CD4-positive, alpha-beta T cell (primary cell): ENCODE results near the gene PRKG1. TPM values are rescaled to one million over a fixed set of nuclear protein-coding genes. Genes with fewer than 3 reads are reported as not detected.
"Not testable (repeated sequence)": the region's sequence is repeated elsewhere in the genome, so short reads cannot be mapped to it uniquely, and the experiment has no call there.

Experiments
- ATAC-seq: fragments of 200-7000 bp; cut with Tn5 transposase; one replicate; pipeline ENCODE4 v1.10.0; 2022; ENCODE audit warnings: mild to moderate bottlenecking; ENCODE audit not compliant: poor library complexity
- CTCF ChIA-PET: fragments of 350-600 bp; sonication (Branson Sonifier 250); formaldehyde crosslinking; loops from one replicate; lab custom pipeline; 2021; ENCODE audit warnings: antibody characterized with exemption, inconsistent platforms; lab: Charles Lee
- POLR2A ChIA-PET: fragments of 350-600 bp; sonication (Branson Sonifier 250); formaldehyde crosslinking; loops from one replicate; lab custom pipeline; 2021; ENCODE audit warnings: antibody characterized with exemption, inconsistent platforms; lab: Charles Lee
- DNase-seq, 14 experiments: peaks; one replicate each; pipeline ENCODE4 v3.0.0-alpha.2; 2013 to 2020; ENCODE audit warnings: mixed read lengths in 2 of 14
- H3K27ac ChIP-seq, 2 donors: one replicate each; pipeline versions ENCODE4 v1.5.1 to v1.7.0; 2013; ENCODE audit warnings: low read length in 2 of 2, low read depth in 1 of 2, mild to moderate bottlenecking in 1 of 2
- H3K27me3 ChIP-seq, 2 experiments: 1 replicate in 1 of 2; 2 replicates in 1 of 2; pipeline versions ENCODE4 v1.6.1 to v1.7.0; 2013; ENCODE audit warnings: low read length in 2 of 2, control low read depth in 1 of 2, mild to moderate bottlenecking in 1 of 2, moderate library complexity in 1 of 2; ENCODE audit not compliant: insufficient read depth in 2 of 2, control insufficient read depth in 1 of 2
- H3K36me3 ChIP-seq: one replicate; pipeline ENCODE4 v1.6.1; 2013; ENCODE audit warnings: low read length, control low read depth; ENCODE audit not compliant: insufficient read depth
- H3K4me1 ChIP-seq: one replicate; pipeline ENCODE4 v1.6.1; 2013; ENCODE audit warnings: low read length, control low read depth; ENCODE audit not compliant: insufficient read depth
- H3K4me3 ChIP-seq: one replicate; pipeline ENCODE4 v1.5.1; 2013; ENCODE audit warnings: mild to moderate bottlenecking, low read length, moderate library complexity
- H3K9me3 ChIP-seq, 2 experiments: 1 replicate in 1 of 2; 2 replicates in 1 of 2; pipeline versions ENCODE4 v1.6.1 to v1.7.0; 2013; ENCODE audit warnings: low read length in 2 of 2, mild to moderate bottlenecking in 2 of 2, control low read depth in 1 of 2, moderate library complexity in 1 of 2; ENCODE audit not compliant: control insufficient read depth in 1 of 2, insufficient read depth in 1 of 2
- H3K27ac Mint-ChIP-seq: one replicate; pipeline ENCODE4 v1.8.0; 2020; ENCODE audit warnings: mixed read lengths
- H3K27me3 Mint-ChIP-seq: one replicate; pipeline ENCODE4 v1.8.0; 2021; ENCODE audit warnings: mixed read lengths
- H3K36me3 Mint-ChIP-seq: one replicate; pipeline ENCODE4 v1.8.0; 2021; ENCODE audit warnings: low read depth, mixed read lengths
- H3K4me1 Mint-ChIP-seq: one replicate; pipeline ENCODE4 v1.8.0; 2021; ENCODE audit warnings: low read depth, mixed read lengths
- H3K4me3 Mint-ChIP-seq: one replicate; pipeline ENCODE4 v1.8.0; 2020; ENCODE audit warnings: mild to moderate bottlenecking, mixed read lengths
- H3K9me3 Mint-ChIP-seq: one replicate; pipeline ENCODE4 v1.8.0; 2020; ENCODE audit warnings: mixed read lengths
- intact Hi-C, 2 experiments: fragments of 100-400 bp; cut with DNase I in 1 of 2; cut with micrococcal nuclease in 1 of 2; formaldehyde crosslinking; loops; one replicate each; pipeline versions ENCODE4 v1.15.1 to v1.9.0; 2023 to 2025; cut with DNase I, micrococcal nuclease
- total RNA-seq, 174 experiments: library from RNA in 2 of 174; stranded (reverse) in 2 of 174; gene quantifications; one replicate each; pipeline ENCODE4 v1.2.3 and lab custom pipeline; 2021 to 2026
- TF ChIP-seq, protein P1 (sequence below): fragments of 200-600 bp; IDR thresholded peaks from one replicate; pipeline ENCODE4 v1.8.0; 2022; ENCODE audit warnings: antibody characterized with exemption, mild to moderate bottlenecking

The PRKG1 gene
- total RNA-seq, 2 experiments from 2014 or later, result 0.31 TPM; not detected in 1

DNA sequence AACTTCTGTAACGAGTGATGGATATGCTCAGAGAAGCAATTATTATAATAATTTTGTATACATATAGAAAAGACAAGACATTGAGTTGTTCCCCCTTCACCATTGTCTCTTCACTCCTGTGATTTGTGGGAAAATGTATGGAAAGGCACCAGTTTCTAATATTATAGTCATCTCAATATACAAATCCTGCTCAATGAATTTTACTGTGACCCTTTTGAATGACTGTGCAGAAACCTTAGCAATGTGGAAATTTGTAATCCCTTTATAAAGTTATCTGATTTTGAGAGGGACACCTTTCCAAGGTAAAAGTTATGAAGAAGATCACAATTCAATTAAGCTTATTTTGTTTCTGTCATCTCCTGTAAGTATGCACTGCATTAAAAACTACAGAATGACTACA is 1165.5 kb downstream of the PRKG1 start:
- H3K9me3 ChIP-seq, result no peaks in the 10 kb centered on the region
- Mint-ChIP-seq H3K9me3 (no peaks in the 10 kb centered on the region), H3K4me1 (no peaks in the 10 kb centered on the region), H3K27ac (no peak overlapping the region), H3K27me3 (no peaks in the 10 kb centered on the region), H3K4me3 (no peak overlapping the region), H3K36me3 (no peaks in the 10 kb centered on the region)
- ChIA-PET POLR2A (no interaction called here), CTCF (no interaction called here)
- intact Hi-C loops, result no loop called here
- no peak for ATAC-seq
- no peaks in the 10 kb centered on the region for H3K4me1 ChIP-seq
- no peaks in the 10 kb centered on the region for H3K36me3 ChIP-seq
- TF ChIP-seq, protein P1, sequence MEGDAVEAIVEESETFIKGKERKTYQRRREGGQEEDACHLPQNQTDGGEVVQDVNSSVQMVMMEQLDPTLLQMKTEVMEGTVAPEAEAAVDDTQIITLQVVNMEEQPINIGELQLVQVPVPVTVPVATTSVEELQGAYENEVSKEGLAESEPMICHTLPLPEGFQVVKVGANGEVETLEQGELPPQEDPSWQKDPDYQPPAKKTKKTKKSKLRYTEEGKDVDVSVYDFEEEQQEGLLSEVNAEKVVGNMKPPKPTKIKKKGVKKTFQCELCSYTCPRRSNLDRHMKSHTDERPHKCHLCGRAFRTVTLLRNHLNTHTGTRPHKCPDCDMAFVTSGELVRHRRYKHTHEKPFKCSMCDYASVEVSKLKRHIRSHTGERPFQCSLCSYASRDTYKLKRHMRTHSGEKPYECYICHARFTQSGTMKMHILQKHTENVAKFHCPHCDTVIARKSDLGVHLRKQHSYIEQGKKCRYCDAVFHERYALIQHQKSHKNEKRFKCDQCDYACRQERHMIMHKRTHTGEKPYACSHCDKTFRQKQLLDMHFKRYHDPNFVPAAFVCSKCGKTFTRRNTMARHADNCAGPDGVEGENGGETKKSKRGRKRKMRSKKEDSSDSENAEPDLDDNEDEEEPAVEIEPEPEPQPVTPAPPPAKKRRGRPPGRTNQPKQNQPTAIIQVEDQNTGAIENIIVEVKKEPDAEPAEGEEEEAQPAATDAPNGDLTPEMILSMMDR, result no peak
- H3K27ac ChIP-seq, result no peak overlapping the region
- H3K27me3 ChIP-seq, result no peaks in the 10 kb centered on the region
- no peak overlapping the region for H3K4me3 ChIP-seq
- no peak for DNase-seq

DNA sequence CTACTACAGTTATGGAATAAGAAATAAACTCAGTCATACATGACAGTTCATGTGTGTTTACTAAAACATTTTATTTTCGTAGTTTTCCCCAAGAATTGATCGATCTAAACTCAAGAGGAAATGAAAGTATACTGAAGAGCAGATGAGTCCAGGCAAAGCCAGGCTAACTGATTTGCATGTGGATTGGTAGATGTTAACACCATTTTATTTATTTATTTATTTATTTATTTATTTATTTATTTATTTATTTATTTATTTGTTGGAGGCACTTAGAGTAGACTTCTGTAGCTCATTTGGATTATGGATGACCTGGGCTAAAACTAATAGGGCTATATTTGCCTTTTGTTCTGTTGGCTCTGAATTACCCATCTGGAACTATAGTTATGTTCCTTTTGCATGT is 1171.3 kb downstream of the PRKG1 start:
- Mint-ChIP-seq H3K27ac (no peak overlapping the region), H3K4me1 (no peaks in the 10 kb centered on the region), H3K36me3 (no peaks in the 10 kb centered on the region), H3K4me3 (no peak overlapping the region), H3K9me3 (no peaks in the 10 kb centered on the region), H3K27me3 (no peaks in the 10 kb centered on the region)
- H3K9me3 ChIP-seq, result no peaks in the 10 kb centered on the region
- H3K4me3 ChIP-seq, result no peak overlapping the region
- DNase-seq (no peak), ATAC-seq (no peak)
- no peaks in the 10 kb centered on the region for H3K4me1 ChIP-seq
- TF ChIP-seq, protein P1, result no peak
- POLR2A ChIA-PET, result no interaction called here
- H3K36me3 ChIP-seq, result no peaks in the 10 kb centered on the region
- intact Hi-C loops, result no loop called here
- CTCF ChIA-PET, result no interaction called here
- H3K27me3 ChIP-seq, result no peaks in the 10 kb centered on the region
- no peak overlapping the region for H3K27ac ChIP-seq

DNA sequence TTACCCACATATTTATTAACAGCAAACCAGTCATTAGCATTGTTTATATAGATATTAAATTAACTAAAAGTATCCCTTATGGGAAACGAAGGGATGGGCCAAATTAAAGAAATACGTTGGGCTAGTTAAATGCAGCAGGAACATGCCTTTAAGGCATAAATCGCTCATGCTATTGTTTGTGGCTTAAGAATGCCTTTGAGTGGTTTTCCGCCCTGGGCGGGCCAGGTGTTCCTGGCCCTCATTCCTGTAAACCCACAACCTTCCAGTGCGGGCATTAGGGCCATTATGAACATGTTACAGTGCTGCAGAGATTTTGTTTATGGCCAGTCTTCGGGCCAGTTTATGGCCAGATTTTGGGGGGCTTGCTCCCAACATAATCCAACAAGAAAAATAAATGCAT is 1173.6 kb downstream of the PRKG1 start:
- H3K4me3 ChIP-seq, H3K9me3 Mint-ChIP-seq, H3K27ac Mint-ChIP-seq, H3K4me3 Mint-ChIP-seq, DNase-seq, ATAC-seq, H3K9me3 ChIP-seq, intact Hi-C loops, H3K4me1 Mint-ChIP-seq, H3K4me1 ChIP-seq, H3K27ac ChIP-seq, H3K36me3 ChIP-seq, POLR2A ChIA-PET, H3K27me3 ChIP-seq, H3K27me3 Mint-ChIP-seq, H3K36me3 Mint-ChIP-seq, CTCF ChIA-PET: not testable (repeated sequence)

DNA sequence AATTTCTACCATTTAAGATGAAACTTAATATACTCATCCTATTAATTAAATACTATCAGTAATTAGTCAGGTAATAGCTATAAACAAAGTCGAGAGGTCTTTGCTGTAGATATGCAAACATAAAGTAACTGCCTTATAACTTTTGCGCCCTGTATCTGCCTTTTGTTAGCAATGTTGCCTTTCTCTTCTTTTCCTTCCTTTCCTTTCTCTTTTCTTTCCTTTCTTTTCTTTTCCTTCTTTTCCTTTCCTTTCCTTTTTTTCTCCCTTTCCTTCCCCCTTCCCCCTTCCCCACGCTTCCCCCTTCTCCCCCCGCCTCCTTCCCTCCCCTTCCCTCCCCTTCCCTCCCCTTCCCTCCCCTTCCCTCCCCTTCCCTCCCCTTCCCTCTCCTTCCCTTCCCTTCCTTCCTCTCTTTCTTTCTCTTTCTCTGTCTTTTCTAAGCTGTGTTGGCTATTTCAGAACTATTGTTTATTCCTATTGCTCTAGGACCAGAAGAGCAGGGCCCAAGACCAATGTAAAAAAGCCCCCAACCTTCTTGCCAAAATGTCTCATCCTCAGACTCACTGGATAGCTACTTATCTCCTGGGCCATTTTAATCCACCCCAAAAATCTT is 1174.5 kb downstream of the PRKG1 start:
- Histone ChIP-seq H3K4me1 (no peaks in the 10 kb centered on the region), H3K27me3 (no peaks in the 10 kb centered on the region), H3K9me3 (no peaks in the 10 kb centered on the region), H3K36me3 (no peaks in the 10 kb centered on the region), H3K4me3 (no peak overlapping the region), H3K27ac (no peak overlapping the region)
- CTCF ChIA-PET, result no interaction called here
- no peak overlapping the region for H3K4me3 Mint-ChIP-seq
- H3K36me3 Mint-ChIP-seq, result no peaks in the 10 kb centered on the region
- TF ChIP-seq, protein P1, result no peak
- H3K27me3 Mint-ChIP-seq, result no peaks in the 10 kb centered on the region
- no peaks in the 10 kb centered on the region for H3K4me1 Mint-ChIP-seq
- H3K9me3 Mint-ChIP-seq, result no peaks in the 10 kb centered on the region
- no peak for ATAC-seq
- intact Hi-C loops, result no loop called here
- DNase-seq, result no peak
- H3K27ac Mint-ChIP-seq, result no peak overlapping the region
- POLR2A ChIA-PET, result no interaction called here
